ENCODE data around the gene ZBP1.
"Not testable (repeated sequence)": the region's sequence is repeated elsewhere in the genome, so short reads cannot be mapped to it uniquely, and the experiment has no call there.

The ZBP1 gene

GRCh38 chr20:57633945-57634491 is 13.8 kb upstream of the ZBP1 start:
- Histone ChIP-seq H3K36me3 (ENCODE audit: control insufficient read depth in 1 of 2, insufficient read depth in 2 of 2, low read length in 2 of 2) (no peaks in the 10 kb centered on the region), H4K12ac (ENCODE audit: low read depth, low read length) (no peak overlapping the region), H2AK5ac (ENCODE audit: low read length) (no peak overlapping the region), H4K8ac (ENCODE audit: low read depth, low read length) (no peak overlapping the region), H3K4ac (ENCODE audit: low read depth, low read length) (no peak overlapping the region), H2BK12ac (ENCODE audit: low read length) (no peak overlapping the region), H3K27ac (ENCODE audit: low read depth, low read length) (no peak overlapping the region), H3K23ac (ENCODE audit: low read length) (no peak overlapping the region), H3K9ac (ENCODE audit: low read length) (no peak overlapping the region), H3K79me1 (ENCODE audit: low read length) (no peaks in the 10 kb centered on the region), H3K79me2 (ENCODE audit: control insufficient read depth, insufficient read depth, low read length, poor library complexity) (no peaks in the 10 kb centered on the region), H3K14ac (ENCODE audit: low read length) (no peak overlapping the region), H2BK120ac (ENCODE audit: insufficient read depth, low read length, poor library complexity) (no peak overlapping the region), H3K18ac (ENCODE audit: low read length) (no peak overlapping the region), H4K91ac (ENCODE audit: low read depth, low read length) (no peak overlapping the region), H3K4me2 (ENCODE audit: low read length) (no peak overlapping the region), H3K4me3 (ENCODE audit: low read depth, low read length) (no peak overlapping the region), H2BK5ac (ENCODE audit: low read depth, low read length, poor library complexity) (no peak overlapping the region), H2AFZ (ENCODE audit: insufficient read depth, low read length, poor library complexity) (no peak overlapping the region), H3K4me1 (ENCODE audit: control insufficient read depth in 1 of 2, insufficient read depth in 2 of 2, low read length in 2 of 2) (no peaks in the 10 kb centered on the region), H3K27me3 (ENCODE audit: insufficient read depth, low read length) (no peaks in the 10 kb centered on the region), H3K9me3 (ENCODE audit: insufficient read depth, low read depth, low read length) (peaks cover 2% of the 10 kb centered on the region)
- DNase-seq: no peak
- WGBS (ENCODE audit: extremely low coverage, insufficient coverage, insufficient read length): no CpG with 5 or more reads among the region's 2 CpGs

- Histone ChIP-seq H3K9me3 (ENCODE audit: insufficient read depth, low read depth, low read length) (peaks cover 5% of the 10 kb centered on the region), H2AK5ac (ENCODE audit: low read length) (no peak overlapping the region), H3K27ac (ENCODE audit: low read depth, low read length) (no peak overlapping the region), H2BK12ac (ENCODE audit: low read length) (no peak overlapping the region), H3K4ac (ENCODE audit: low read depth, low read length) (no peak overlapping the region), H4K91ac (ENCODE audit: low read depth, low read length) (no peak overlapping the region), H2BK120ac (ENCODE audit: insufficient read depth, low read length, poor library complexity) (no peak overlapping the region), H3K79me1 (ENCODE audit: low read length) (no peaks in the 10 kb centered on the region), H2BK5ac (ENCODE audit: low read depth, low read length, poor library complexity) (no peak overlapping the region), H3K4me3 (ENCODE audit: low read depth, low read length) (no peak overlapping the region), H3K27me3 (ENCODE audit: insufficient read depth, low read length) (no peaks in the 10 kb centered on the region), H3K79me2 (ENCODE audit: control insufficient read depth, insufficient read depth, low read length, poor library complexity) (no peaks in the 10 kb centered on the region), H3K23ac (ENCODE audit: low read length) (no peak overlapping the region), H3K4me2 (ENCODE audit: low read length) (no peak overlapping the region), H4K12ac (ENCODE audit: low read depth, low read length) (no peak overlapping the region), H2AFZ (ENCODE audit: insufficient read depth, low read length, poor library complexity) (no peak overlapping the region), H3K14ac (ENCODE audit: low read length) (no peak overlapping the region), H4K8ac (ENCODE audit: low read depth, low read length) (no peak overlapping the region), H3K4me1 (ENCODE audit: control insufficient read depth in 1 of 2, insufficient read depth in 2 of 2, low read length in 2 of 2) (peaks cover 0 to 4% of the 10 kb centered on the region in 2 experiments), H3K18ac (ENCODE audit: low read length) (no peak overlapping the region), H3K9ac (ENCODE audit: low read length) (no peak overlapping the region), H3K36me3 (ENCODE audit: control insufficient read depth in 1 of 2, insufficient read depth in 2 of 2, low read length in 2 of 2) (no peaks in the 10 kb centered on the region)
- no peak for DNase-seq
- WGBS (ENCODE audit: extremely low coverage, insufficient coverage, insufficient read length): no CpG with 5 or more reads among the region's 2 CpGs
These were observed 12.1 kb upstream of the ZBP1 start for GRCh38 chr20:57632286-57632685.

GRCh38 chr20:57630061-57630460 is 9.8 kb upstream of the ZBP1 start:
- H3K79me1 ChIP-seq (ENCODE audit: low read length): no peaks in the 10 kb centered on the region
- no peak overlapping the region for H4K91ac ChIP-seq (ENCODE audit: low read depth, low read length)
- H3K27me3 ChIP-seq (ENCODE audit: insufficient read depth, low read length): no peaks in the 10 kb centered on the region
- H3K14ac ChIP-seq (ENCODE audit: low read length): no peak overlapping the region
- H2BK12ac ChIP-seq (ENCODE audit: low read length): no peak overlapping the region
- no peak overlapping the region for H3K23ac ChIP-seq (ENCODE audit: low read length)
- H3K4ac ChIP-seq (ENCODE audit: low read depth, low read length): no peak overlapping the region
- H3K4me3 ChIP-seq (ENCODE audit: low read depth, low read length): no peak overlapping the region
- H4K8ac ChIP-seq (ENCODE audit: low read depth, low read length): no peak overlapping the region
- no peak overlapping the region for H2BK5ac ChIP-seq (ENCODE audit: low read depth, low read length, poor library complexity)
- H3K9me3 ChIP-seq (ENCODE audit: insufficient read depth, low read depth, low read length): peaks cover 8% of the 10 kb centered on the region
- H3K4me2 ChIP-seq (ENCODE audit: low read length): no peak overlapping the region
- H2BK120ac ChIP-seq (ENCODE audit: insufficient read depth, low read length, poor library complexity): no peak overlapping the region
- H3K36me3 ChIP-seq (ENCODE audit: control insufficient read depth in 1 of 2, insufficient read depth in 2 of 2, low read length in 2 of 2): no peaks in the 10 kb centered on the region
- H4K12ac ChIP-seq (ENCODE audit: low read depth, low read length): no peak overlapping the region
- no peak overlapping the region for H2AFZ ChIP-seq (ENCODE audit: insufficient read depth, low read length, poor library complexity)
- no peak overlapping the region for H2AK5ac ChIP-seq (ENCODE audit: low read length)
- DNase-seq: no peak
- H3K27ac ChIP-seq (ENCODE audit: low read depth, low read length): no peak overlapping the region
- no peak overlapping the region for H3K9ac ChIP-seq (ENCODE audit: low read length)
- no peak overlapping the region for H3K18ac ChIP-seq (ENCODE audit: low read length)
- no peaks in the 10 kb centered on the region for H3K79me2 ChIP-seq (ENCODE audit: control insufficient read depth, insufficient read depth, low read length, poor library complexity)
- WGBS (ENCODE audit: extremely low coverage, insufficient coverage, insufficient read length): no CpG with 5 or more reads among the region's 4 CpGs
- peaks cover under 1 to 4% of the 10 kb centered on the region in 2 experiments for H3K4me1 ChIP-seq (ENCODE audit: control insufficient read depth in 1 of 2, insufficient read depth in 2 of 2, low read length in 2 of 2)

GRCh38 chr20:57629491-57629901 is 9.3 kb upstream of the ZBP1 start:
- not testable (repeated sequence) for H2BK5ac ChIP-seq (ENCODE audit: low read depth, low read length, poor library complexity); H2BK120ac ChIP-seq (ENCODE audit: insufficient read depth, low read length, poor library complexity); H3K36me3 ChIP-seq (ENCODE audit: control insufficient read depth in 1 of 2, insufficient read depth in 2 of 2, low read length in 2 of 2); H3K27ac ChIP-seq (ENCODE audit: low read depth, low read length); H2AFZ ChIP-seq (ENCODE audit: insufficient read depth, low read length, poor library complexity); H3K27me3 ChIP-seq (ENCODE audit: insufficient read depth, low read length); H3K79me1 ChIP-seq (ENCODE audit: low read length); H3K23ac ChIP-seq (ENCODE audit: low read length); H2AK5ac ChIP-seq (ENCODE audit: low read length); H3K18ac ChIP-seq (ENCODE audit: low read length); H3K4me1 ChIP-seq (ENCODE audit: control insufficient read depth in 1 of 2, insufficient read depth in 2 of 2, low read length in 2 of 2); H3K4ac ChIP-seq (ENCODE audit: low read depth, low read length); H3K9ac ChIP-seq (ENCODE audit: low read length); H3K14ac ChIP-seq (ENCODE audit: low read length); H3K9me3 ChIP-seq (ENCODE audit: insufficient read depth, low read depth, low read length); H4K8ac ChIP-seq (ENCODE audit: low read depth, low read length); H4K91ac ChIP-seq (ENCODE audit: low read depth, low read length); H3K79me2 ChIP-seq (ENCODE audit: control insufficient read depth, insufficient read depth, low read length, poor library complexity); H4K12ac ChIP-seq (ENCODE audit: low read depth, low read length); H3K4me2 ChIP-seq (ENCODE audit: low read length); H2BK12ac ChIP-seq (ENCODE audit: low read length); H3K4me3 ChIP-seq (ENCODE audit: low read depth, low read length); DNase-seq
- no CpG with 5 or more reads among the region's 9 CpGs for WGBS (ENCODE audit: extremely low coverage, insufficient coverage, insufficient read length)

Measured in trophoblast cell (in vitro differentiated cells and primary cell).